Esophagus squamous epithelium (tissue), 4 donors: ENCODE data around the gene PEF1.

Experiments used
- CTCF ChIP-seq, 6 experiments: fragments of 450-650 bp in 4 of 6; fragments of 200-600 bp in 2 of 6; sonication (generic) in 2 of 6; IDR thresholded peaks; one replicate each; pipeline ENCODE4 v1.5.1; 2016 to 2019; ENCODE audit warnings: antibody characterized with exemption in 6 of 6, mild to moderate bottlenecking in 4 of 6, moderate library complexity in 4 of 6
- POLR2A ChIP-seq, 4 donors: fragments of 450-650 bp; IDR thresholded peaks; one replicate each; pipeline ENCODE4 v1.6.1; 2017; ENCODE audit warnings: antibody characterized with exemption in 4 of 4, mild to moderate bottlenecking in 4 of 4, moderate library complexity in 3 of 4

- TF ChIP-seq CTCF (IDR thresholded peaks at IDR 0.05) (no peak), POLR2A (IDR thresholded peaks at IDR 0.05) (no peak)
These were observed 46.8 kb upstream of the PEF1 start for GRCh38 chr1:31691446-31691845.
